ENCODE data around the gene TNPO1.

DNA sequence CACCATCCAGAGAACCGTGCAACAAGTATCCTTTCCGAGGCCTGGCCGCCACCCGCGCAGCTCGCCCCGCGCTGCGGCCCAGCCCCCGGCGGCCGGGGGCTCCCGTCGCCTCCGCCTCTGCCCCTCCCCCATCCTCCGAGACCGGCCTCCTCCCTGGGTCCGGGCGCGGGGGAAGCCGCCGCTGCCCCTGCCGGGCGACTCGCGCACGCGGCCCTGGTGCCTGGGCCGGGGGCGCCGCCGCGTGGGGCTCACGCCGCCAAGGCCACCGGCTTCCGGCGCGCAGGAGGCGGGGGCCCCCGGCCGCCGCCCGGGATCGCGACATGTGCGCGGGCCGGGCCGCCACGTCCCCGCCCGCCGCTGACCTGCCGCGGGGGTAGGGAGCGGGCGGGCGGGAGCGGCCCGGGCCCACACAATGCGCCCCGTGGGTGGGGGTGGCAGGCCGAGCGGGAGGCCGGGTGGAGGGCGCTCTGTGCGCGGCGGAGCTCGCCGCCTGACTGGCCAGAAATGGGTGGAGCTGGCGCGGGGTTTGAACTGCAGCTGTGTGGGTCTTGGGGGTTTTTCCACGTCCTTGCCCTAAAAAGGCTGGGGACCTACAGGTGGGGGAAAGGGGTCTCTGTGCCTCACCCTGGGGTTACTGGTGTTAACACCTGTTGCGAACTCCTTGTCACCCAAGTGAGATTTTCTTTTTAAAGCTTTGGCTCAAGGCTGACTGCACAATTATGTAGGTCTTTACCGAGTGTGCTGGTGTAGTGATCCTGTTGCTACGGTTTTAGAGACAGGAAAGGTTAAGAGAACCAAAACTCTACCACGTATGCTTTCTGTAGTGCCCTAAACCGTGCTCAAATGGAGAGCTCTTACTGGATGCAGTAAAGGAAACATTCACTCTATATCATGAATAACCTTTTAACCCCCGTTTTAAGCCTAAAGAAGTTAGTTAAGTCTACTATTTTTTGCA is 32.3 kb downstream of the TNPO1 start:
- TF ChIP-seq, protein P1, sequence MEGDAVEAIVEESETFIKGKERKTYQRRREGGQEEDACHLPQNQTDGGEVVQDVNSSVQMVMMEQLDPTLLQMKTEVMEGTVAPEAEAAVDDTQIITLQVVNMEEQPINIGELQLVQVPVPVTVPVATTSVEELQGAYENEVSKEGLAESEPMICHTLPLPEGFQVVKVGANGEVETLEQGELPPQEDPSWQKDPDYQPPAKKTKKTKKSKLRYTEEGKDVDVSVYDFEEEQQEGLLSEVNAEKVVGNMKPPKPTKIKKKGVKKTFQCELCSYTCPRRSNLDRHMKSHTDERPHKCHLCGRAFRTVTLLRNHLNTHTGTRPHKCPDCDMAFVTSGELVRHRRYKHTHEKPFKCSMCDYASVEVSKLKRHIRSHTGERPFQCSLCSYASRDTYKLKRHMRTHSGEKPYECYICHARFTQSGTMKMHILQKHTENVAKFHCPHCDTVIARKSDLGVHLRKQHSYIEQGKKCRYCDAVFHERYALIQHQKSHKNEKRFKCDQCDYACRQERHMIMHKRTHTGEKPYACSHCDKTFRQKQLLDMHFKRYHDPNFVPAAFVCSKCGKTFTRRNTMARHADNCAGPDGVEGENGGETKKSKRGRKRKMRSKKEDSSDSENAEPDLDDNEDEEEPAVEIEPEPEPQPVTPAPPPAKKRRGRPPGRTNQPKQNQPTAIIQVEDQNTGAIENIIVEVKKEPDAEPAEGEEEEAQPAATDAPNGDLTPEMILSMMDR (IDR thresholded peaks at IDR 0.05 in 4 of 5, conservative IDR thresholded peaks at IDR 0.05 in 1 of 5): no peak
- peak; percentile 11 to 41 for TF ChIP-seq POLR2A (IDR thresholded peaks at IDR 0.05)
